Caco-2 (cell line): ENCODE data around the gene PRKAG2. TPM values are rescaled to one million over a fixed set of nuclear protein-coding genes. Genes with fewer than 3 reads are reported as not detected.

Experiments
- BruUV-seq: library from RNA; stranded (reverse); fragments of 400-500 nt; replicated peaks from 2 replicates; lab custom pipeline; 2021; lab: Mats Ljungman, UMichigan
- CTCF ChIA-PET: fragments of 300-600 bp; sonication (Branson Sonifier 250); formaldehyde crosslinking; loops from one replicate; lab custom pipeline; 2022; ENCODE audit warnings: antibody characterized with exemption; lab: Charles Lee
- POLR2A ChIA-PET: fragments of 300-600 bp; sonication (Branson Sonifier 250); formaldehyde crosslinking; loops from one replicate; lab custom pipeline; 2022; ENCODE audit warnings: antibody characterized with exemption; lab: Charles Lee
- DNase-seq, 2 experiments: peaks; one replicate each; pipeline versions ENCODE4 v3.0.0 to v3.0.0-alpha.2; 2020 to 2022
- H3K27me3 ChIP-seq: replicated peaks from 2 replicates; pipeline ENCODE4 v1.6.0; 2011; ENCODE audit warnings: low read length; ENCODE audit not compliant: control insufficient read depth, insufficient read depth
- H3K36me3 ChIP-seq: 2 replicates; pipeline ENCODE4 v1.5.1; 2011; ENCODE audit warnings: low read length; ENCODE audit not compliant: control insufficient read depth, insufficient read depth
- H3K4me1 ChIP-seq: fragments of 250-450 bp; sonication (Bioruptor Pico); 2 replicates; pipeline ENCODE4 v1.5.1; 2020; ENCODE audit warnings: mild to moderate bottlenecking
- H3K4me3 ChIP-seq: 2 replicates; pipeline ENCODE4 v1.5.1; 2011; ENCODE audit warnings: low read depth, mild to moderate bottlenecking, control low read depth, low read length
- H3K9me3 ChIP-seq: fragments of 250-450 bp; sonication (Bioruptor Pico); 2 replicates; pipeline ENCODE4 v1.5.1; 2020; ENCODE audit warnings: mild to moderate bottlenecking, moderate library complexity
- H3K27ac Mint-ChIP-seq: one replicate; pipeline ENCODE4 v1.8.0; 2022; ENCODE audit warnings: mixed read lengths; ENCODE audit not compliant: unreplicated experiment
- H3K27me3 Mint-ChIP-seq: one replicate; pipeline ENCODE4 v1.8.0; 2022; ENCODE audit warnings: mixed read lengths; ENCODE audit not compliant: insufficient read depth, unreplicated experiment
- H3K36me3 Mint-ChIP-seq: one replicate; pipeline ENCODE4 v1.8.0; 2022; ENCODE audit warnings: mild to moderate bottlenecking, mixed read lengths; ENCODE audit not compliant: insufficient read depth, unreplicated experiment
- H3K4me1 Mint-ChIP-seq: one replicate; pipeline ENCODE4 v1.8.0; 2022; ENCODE audit warnings: low read depth, mixed read lengths; ENCODE audit not compliant: unreplicated experiment
- H3K4me3 Mint-ChIP-seq: one replicate; pipeline ENCODE4 v1.8.0; 2022; ENCODE audit warnings: mild to moderate bottlenecking, moderate library complexity, mixed read lengths; ENCODE audit not compliant: unreplicated experiment
- H3K9me3 Mint-ChIP-seq: one replicate; pipeline ENCODE4 v1.8.0; 2022; ENCODE audit warnings: mixed read lengths; ENCODE audit not compliant: unreplicated experiment
- intact Hi-C: fragments of 100-400 bp; cut with micrococcal nuclease; formaldehyde crosslinking; loops from one replicate; pipeline ENCODE4 v1.10.0; 2022; ENCODE audit not compliant: unreplicated experiment
- total RNA-seq: library from RNA; stranded (reverse); gene quantifications from 2 replicates; pipeline ENCODE4 v1.2.3, GENCODE V29; 2022
- TF ChIP-seq, protein P1 (sequence below), 2 experiments: fragments of 200-600 bp in 1 of 2; IDR thresholded peaks; 1 replicate in 1 of 2; 2 replicates in 1 of 2; pipeline versions ENCODE4 v1.5.1 to v1.8.0; 2011 to 2022; ENCODE audit warnings: antibody characterized with exemption in 1 of 2, control low read depth in 1 of 2, inconsistent platforms in 1 of 2, low read depth in 1 of 2, low read length in 1 of 2, mild to moderate bottlenecking in 1 of 2, moderate library complexity in 1 of 2; ENCODE audit not compliant: insufficient read depth in 1 of 2, severe bottlenecking in 1 of 2, unreplicated experiment in 1 of 2

Gene PRKAG2
- total RNA-seq, 1 experiment from 2014 or later = 15.9 TPM

DNA sequence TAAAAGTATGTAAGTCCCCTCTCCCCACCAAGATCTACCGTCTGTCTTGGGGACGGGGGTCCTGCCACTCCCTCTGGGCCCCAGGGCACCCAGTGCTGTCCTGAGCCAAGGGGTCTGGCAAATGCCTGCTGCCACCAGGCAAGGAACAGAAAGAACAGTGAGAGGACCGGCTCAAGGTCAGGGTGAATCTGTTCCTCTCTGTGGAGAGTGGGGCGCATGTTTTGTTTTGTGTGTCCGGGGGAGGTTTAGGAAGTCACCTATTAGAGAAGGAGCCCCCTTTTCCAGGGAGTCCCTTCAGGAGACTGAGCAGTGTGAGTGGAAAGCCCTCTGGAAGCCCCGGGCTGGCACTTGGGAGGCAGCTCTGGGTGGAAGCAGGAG lies 198.7 kb downstream of the PRKAG2 start:
- no peaks in the 10 kb centered on the region for H3K36me3 Mint-ChIP-seq
- H3K4me1 ChIP-seq = no peaks in the 10 kb centered on the region
- H3K9me3 Mint-ChIP-seq = no peaks in the 10 kb centered on the region
- ChIA-PET POLR2A (no interaction called here), CTCF (no interaction called here)
- no peak overlapping the region for H3K27ac Mint-ChIP-seq
- DNase-seq = no peak
- H3K27me3 ChIP-seq = no peaks in the 10 kb centered on the region
- peaks cover 3% of the 10 kb centered on the region for H3K4me1 Mint-ChIP-seq
- H3K9me3 ChIP-seq = no peaks in the 10 kb centered on the region
- no peaks in the 10 kb centered on the region for H3K36me3 ChIP-seq
- intact Hi-C loops = no loop called here
- BruUV-seq = no TSS peak
- H3K27me3 Mint-ChIP-seq = no peaks in the 10 kb centered on the region
- H3K4me3 Mint-ChIP-seq = no peak overlapping the region
- TF ChIP-seq, protein P1, sequence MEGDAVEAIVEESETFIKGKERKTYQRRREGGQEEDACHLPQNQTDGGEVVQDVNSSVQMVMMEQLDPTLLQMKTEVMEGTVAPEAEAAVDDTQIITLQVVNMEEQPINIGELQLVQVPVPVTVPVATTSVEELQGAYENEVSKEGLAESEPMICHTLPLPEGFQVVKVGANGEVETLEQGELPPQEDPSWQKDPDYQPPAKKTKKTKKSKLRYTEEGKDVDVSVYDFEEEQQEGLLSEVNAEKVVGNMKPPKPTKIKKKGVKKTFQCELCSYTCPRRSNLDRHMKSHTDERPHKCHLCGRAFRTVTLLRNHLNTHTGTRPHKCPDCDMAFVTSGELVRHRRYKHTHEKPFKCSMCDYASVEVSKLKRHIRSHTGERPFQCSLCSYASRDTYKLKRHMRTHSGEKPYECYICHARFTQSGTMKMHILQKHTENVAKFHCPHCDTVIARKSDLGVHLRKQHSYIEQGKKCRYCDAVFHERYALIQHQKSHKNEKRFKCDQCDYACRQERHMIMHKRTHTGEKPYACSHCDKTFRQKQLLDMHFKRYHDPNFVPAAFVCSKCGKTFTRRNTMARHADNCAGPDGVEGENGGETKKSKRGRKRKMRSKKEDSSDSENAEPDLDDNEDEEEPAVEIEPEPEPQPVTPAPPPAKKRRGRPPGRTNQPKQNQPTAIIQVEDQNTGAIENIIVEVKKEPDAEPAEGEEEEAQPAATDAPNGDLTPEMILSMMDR (IDR thresholded peaks at IDR 0.05; ENCODE audit: insufficient read depth in 1 of 2, low read depth in 1 of 2, low read length in 1 of 2, severe bottlenecking in 1 of 2, unreplicated experiment in 1 of 2) = no peak
- no peak overlapping the region for H3K4me3 ChIP-seq

DNA sequence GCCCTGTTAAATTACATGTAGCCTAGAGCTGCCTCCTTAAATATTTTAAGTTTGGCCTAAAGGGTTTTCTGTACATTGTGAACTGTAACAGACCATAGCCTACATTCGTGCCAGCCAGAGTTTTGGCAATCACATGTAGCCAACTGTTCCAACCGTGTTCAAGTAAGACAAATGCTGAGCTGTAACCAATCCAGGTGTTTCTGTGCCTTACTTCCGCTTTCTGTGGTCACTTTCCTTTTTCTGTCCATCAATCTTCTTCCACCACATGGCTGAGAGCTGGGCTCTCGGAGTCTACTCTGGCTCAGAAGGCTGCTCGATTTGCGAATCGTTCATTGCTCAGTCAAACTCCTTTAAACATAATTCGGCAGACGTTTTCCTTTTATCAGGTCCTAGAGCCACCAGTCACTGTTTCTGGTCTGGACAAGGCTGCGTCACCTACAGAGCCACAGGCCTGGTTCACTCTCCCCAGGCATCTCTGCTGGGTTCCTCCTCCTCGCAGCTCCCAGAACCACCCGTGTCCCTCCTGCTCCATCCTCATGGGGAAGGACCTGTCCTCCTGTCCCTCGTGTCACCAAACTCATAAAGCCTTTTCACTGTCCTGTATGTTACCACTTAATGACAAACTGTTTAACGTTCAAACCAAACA lies 199.2 kb downstream of the PRKAG2 start:
- intact Hi-C loops = no loop called here
- no peaks in the 10 kb centered on the region for H3K9me3 ChIP-seq
- no peak for DNase-seq
- BruUV-seq = no TSS peak
- CTCF ChIA-PET = no interaction called here
- H3K4me1 Mint-ChIP-seq = peaks cover 8% of the 10 kb centered on the region
- no peak overlapping the region for H3K4me3 ChIP-seq
- H3K27me3 ChIP-seq = no peaks in the 10 kb centered on the region
- POLR2A ChIA-PET = no interaction called here
- no peaks in the 10 kb centered on the region for H3K27me3 Mint-ChIP-seq
- H3K4me1 ChIP-seq = no peaks in the 10 kb centered on the region
- TF ChIP-seq, protein P1 (IDR thresholded peaks at IDR 0.05; ENCODE audit: insufficient read depth in 1 of 2, low read depth in 1 of 2, low read length in 1 of 2, severe bottlenecking in 1 of 2, unreplicated experiment in 1 of 2) = no peak
- H3K9me3 Mint-ChIP-seq = no peaks in the 10 kb centered on the region
- no peaks in the 10 kb centered on the region for H3K36me3 ChIP-seq
- H3K36me3 Mint-ChIP-seq = no peaks in the 10 kb centered on the region
- no peak overlapping the region for H3K4me3 Mint-ChIP-seq
- no peak overlapping the region for H3K27ac Mint-ChIP-seq

DNA sequence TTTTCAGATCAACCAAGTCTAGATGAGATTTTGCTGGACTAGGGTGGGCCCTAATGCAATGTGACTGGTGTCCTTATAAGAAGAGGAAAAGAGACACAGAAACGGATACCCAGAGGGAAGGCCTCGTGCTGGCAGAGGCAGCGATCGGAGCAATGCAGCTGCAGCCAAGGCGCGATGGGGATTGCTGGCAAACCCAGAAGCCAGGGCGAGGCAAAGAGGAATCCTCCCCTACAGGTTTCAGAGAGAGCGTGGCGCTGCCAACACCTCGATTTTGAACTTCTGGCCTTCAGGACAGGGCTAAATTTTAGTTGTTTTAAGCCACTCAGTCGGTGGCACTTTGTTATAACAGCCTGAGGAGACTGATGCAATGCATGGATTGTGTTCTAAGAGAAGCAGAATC lies 200.2 kb downstream of the PRKAG2 start:
- no peak for DNase-seq
- ChIA-PET CTCF (no interaction called here), POLR2A (no interaction called here)
- TF ChIP-seq, protein P1 (IDR thresholded peaks at IDR 0.05; ENCODE audit: insufficient read depth in 1 of 2, low read depth in 1 of 2, low read length in 1 of 2, severe bottlenecking in 1 of 2, unreplicated experiment in 1 of 2) = no peak
- no peak overlapping the region for H3K4me3 ChIP-seq
- Mint-ChIP-seq H3K27ac (no peak overlapping the region), H3K4me1 (peaks cover 11% of the 10 kb centered on the region), H3K4me3 (no peak overlapping the region), H3K9me3 (no peaks in the 10 kb centered on the region), H3K36me3 (no peaks in the 10 kb centered on the region), H3K27me3 (no peaks in the 10 kb centered on the region)
- no peaks in the 10 kb centered on the region for H3K36me3 ChIP-seq
- no peaks in the 10 kb centered on the region for H3K4me1 ChIP-seq
- intact Hi-C loops = no loop called here
- no peaks in the 10 kb centered on the region for H3K27me3 ChIP-seq
- BruUV-seq = no TSS peak
- no peaks in the 10 kb centered on the region for H3K9me3 ChIP-seq
